SU-DHL-6 (cell line): ENCODE results near the gene MAPKBP1.

Experiments
- H2AFZ ChIP-seq: fragments of 200-600 bp; sonication (generic); 2 replicates; pipeline ENCODE4 v1.6.1; 2014; ENCODE audit warnings: low read depth, mild to moderate bottlenecking, moderate library complexity, mixed read lengths, antibody characterized with exemption, low read length; ENCODE audit not compliant: severe bottlenecking
- H3F3A ChIP-seq: fragments of 200-600 bp; shearing (Covaris generic); 2 replicates; pipeline ENCODE4 v1.6.0; 2016; ENCODE audit warnings: antibody characterized with exemption, mild to moderate bottlenecking; ENCODE audit not compliant: insufficient read depth
- H3K27ac ChIP-seq: fragments of 200-600 bp; sonication (generic); 2 replicates; pipeline ENCODE4 v1.5.1; 2016; ENCODE audit warnings: low read depth, mild to moderate bottlenecking, low read length, moderate library complexity, mixed read lengths
- H3K27me3 ChIP-seq: fragments of 200-600 bp; sonication (generic), shearing (Covaris generic); 2 replicates; pipeline ENCODE4 v1.6.0; 2014; ENCODE audit warnings: mild to moderate bottlenecking, low read length
- H3K36me3 ChIP-seq: fragments of 200-600 bp; sonication (generic); 2 replicates; pipeline ENCODE4 v1.6.1; 2014; ENCODE audit warnings: mild to moderate bottlenecking, low read length, mixed read lengths
- H3K4me2 ChIP-seq: fragments of 300-600, 200-600 bp; shearing (Covaris generic), sonication (generic); 2 replicates; pipeline ENCODE4 v1.6.0; 2014; ENCODE audit warnings: low read length, low read depth, mild to moderate bottlenecking; ENCODE audit not compliant: poor library complexity, severe bottlenecking
- H3K4me3 ChIP-seq: fragments of 200-600 bp; sonication (generic); 2 replicates; pipeline ENCODE4 v1.5.1; 2014; ENCODE audit warnings: antibody characterized with exemption, low read length, mild to moderate bottlenecking, mixed read lengths; ENCODE audit not compliant: insufficient read depth, poor library complexity, severe bottlenecking
- H3K79me2 ChIP-seq: fragments of 200-600 bp; sonication (generic); 2 replicates; pipeline ENCODE4 v1.6.1; 2014; ENCODE audit warnings: mild to moderate bottlenecking, low read length, moderate library complexity; ENCODE audit not compliant: insufficient read depth
- H3K9ac ChIP-seq: fragments of 200-600 bp; sonication (generic); 2 replicates; pipeline ENCODE4 v1.7.0; 2014; ENCODE audit warnings: mild to moderate bottlenecking, low read length
- H3K9me2 ChIP-seq: fragments of 200-600 bp; sonication (generic); replicated peaks from 2 replicates; pipeline ENCODE4 v1.6.1; 2014; ENCODE audit warnings: low read length; ENCODE audit not compliant: insufficient read depth
- H3K9me3 ChIP-seq: fragments of 200-600 bp; sonication (generic); 2 replicates; pipeline ENCODE4 v1.6.1; 2014; ENCODE audit warnings: low read length, mixed read lengths; ENCODE audit not compliant: insufficient read depth
- H4K20me1 ChIP-seq: fragments of 200-600 bp; sonication (generic); 2 replicates; pipeline ENCODE4 v1.6.1; 2014; ENCODE audit warnings: low read depth, mild to moderate bottlenecking, antibody characterized with exemption, low read length, moderate library complexity, mixed read lengths
- EZH2phosphoT487 ChIP-seq: fragments of 200-600 bp; sonication (generic), shearing (Covaris generic); conservative IDR thresholded peaks from 2 replicates; pipeline ENCODE4 v1.6.1; 2018; ENCODE audit warnings: mild to moderate bottlenecking, antibody characterized with exemption, low read length, moderate library complexity, mixed read lengths
- TF ChIP-seq, protein P1 (sequence below): fragments of 200-600 bp; sonication (generic); IDR thresholded peaks from one replicate; pipeline ENCODE4 v1.5.1; 2017; ENCODE audit warnings: antibody characterized with exemption, mild to moderate bottlenecking, low read length, moderate library complexity; ENCODE audit not compliant: insufficient read depth, poor library complexity, severe bottlenecking

Gene MAPKBP1

DNA sequence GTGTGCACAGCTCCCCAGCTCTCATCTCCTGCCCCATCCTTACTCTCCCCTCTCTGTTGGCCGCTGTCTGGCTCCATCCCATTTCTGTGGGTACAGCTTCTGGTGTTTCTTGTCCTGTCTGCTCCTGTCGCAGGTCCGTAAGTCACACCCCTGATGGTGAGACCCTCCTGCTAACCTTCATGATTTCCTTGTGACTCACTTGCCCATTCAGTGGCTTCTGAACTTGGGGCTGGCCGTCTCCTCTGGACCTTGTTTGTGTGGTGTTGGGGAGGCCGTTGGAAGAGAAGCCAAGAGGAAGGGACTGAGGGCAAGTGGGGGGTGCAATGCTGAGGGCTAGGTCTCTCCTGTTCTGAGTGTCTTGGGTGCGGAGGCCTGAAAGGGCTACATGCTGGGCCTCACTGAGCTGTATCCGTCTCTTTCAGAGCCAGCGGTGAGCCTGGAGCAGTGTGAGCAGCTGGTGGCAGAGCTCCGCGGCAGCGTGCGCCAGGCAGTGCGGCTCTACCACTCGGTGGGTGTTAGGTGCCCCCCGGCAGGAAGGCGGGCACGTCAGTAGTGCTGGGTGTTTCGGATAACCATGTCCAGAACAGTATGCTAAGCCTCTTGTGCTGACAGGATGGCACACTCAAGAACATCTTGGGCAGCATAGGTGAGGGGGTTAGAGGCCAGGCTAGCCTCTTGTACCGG, 49.9 kb downstream of the MAPKBP1 start:
- no peak overlapping the region for H2AFZ ChIP-seq
- H3K36me3 ChIP-seq = no peaks in the 10 kb centered on the region
- H4K20me1 ChIP-seq = no peaks in the 10 kb centered on the region
- no peaks in the 10 kb centered on the region for H3K79me2 ChIP-seq
- no peak overlapping the region for H3K4me2 ChIP-seq
- no peak overlapping the region for H3K27ac ChIP-seq
- TF ChIP-seq, protein P1, sequence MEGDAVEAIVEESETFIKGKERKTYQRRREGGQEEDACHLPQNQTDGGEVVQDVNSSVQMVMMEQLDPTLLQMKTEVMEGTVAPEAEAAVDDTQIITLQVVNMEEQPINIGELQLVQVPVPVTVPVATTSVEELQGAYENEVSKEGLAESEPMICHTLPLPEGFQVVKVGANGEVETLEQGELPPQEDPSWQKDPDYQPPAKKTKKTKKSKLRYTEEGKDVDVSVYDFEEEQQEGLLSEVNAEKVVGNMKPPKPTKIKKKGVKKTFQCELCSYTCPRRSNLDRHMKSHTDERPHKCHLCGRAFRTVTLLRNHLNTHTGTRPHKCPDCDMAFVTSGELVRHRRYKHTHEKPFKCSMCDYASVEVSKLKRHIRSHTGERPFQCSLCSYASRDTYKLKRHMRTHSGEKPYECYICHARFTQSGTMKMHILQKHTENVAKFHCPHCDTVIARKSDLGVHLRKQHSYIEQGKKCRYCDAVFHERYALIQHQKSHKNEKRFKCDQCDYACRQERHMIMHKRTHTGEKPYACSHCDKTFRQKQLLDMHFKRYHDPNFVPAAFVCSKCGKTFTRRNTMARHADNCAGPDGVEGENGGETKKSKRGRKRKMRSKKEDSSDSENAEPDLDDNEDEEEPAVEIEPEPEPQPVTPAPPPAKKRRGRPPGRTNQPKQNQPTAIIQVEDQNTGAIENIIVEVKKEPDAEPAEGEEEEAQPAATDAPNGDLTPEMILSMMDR = no peak
- no peak overlapping the region for H3K4me3 ChIP-seq
- no peaks in the 10 kb centered on the region for H3F3A ChIP-seq
- no peaks in the 10 kb centered on the region for H3K9me2 ChIP-seq
- no peak overlapping the region for H3K9ac ChIP-seq
- H3K9me3 ChIP-seq = no peaks in the 10 kb centered on the region
- H3K27me3 ChIP-seq = no peaks in the 10 kb centered on the region

DNA sequence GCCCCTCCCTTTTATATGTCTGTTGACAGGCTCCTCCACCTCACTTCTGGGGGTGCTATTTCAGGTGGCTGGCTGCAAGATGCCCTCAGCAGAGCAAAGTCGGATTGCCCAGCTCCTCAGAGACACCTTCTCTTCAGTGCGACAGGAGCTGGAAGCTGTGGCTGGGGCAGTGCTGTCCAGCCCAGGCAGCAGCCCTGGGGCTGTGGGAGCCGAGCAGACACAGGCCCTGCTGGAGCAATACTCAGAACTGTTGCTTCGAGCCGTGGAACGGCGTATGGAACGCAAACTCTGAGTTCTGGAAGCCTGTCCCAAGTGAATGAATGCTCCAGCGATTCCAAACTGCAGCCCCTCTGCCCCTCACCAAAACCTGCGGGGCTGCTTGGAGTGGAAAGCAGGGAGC, 50.9 kb downstream of the MAPKBP1 start:
- H3F3A ChIP-seq = no peaks in the 10 kb centered on the region
- no peaks in the 10 kb centered on the region for H3K36me3 ChIP-seq
- no peaks in the 10 kb centered on the region for H4K20me1 ChIP-seq
- H3K9me2 ChIP-seq = no peaks in the 10 kb centered on the region
- H3K27ac ChIP-seq = no peak overlapping the region
- no peaks in the 10 kb centered on the region for H3K9me3 ChIP-seq
- no peak overlapping the region for H3K9ac ChIP-seq
- no peaks in the 10 kb centered on the region for H3K79me2 ChIP-seq
- TF ChIP-seq, protein P1 = no peak
- no peak for TF ChIP-seq EZH2phosphoT487
- H2AFZ ChIP-seq = no peak overlapping the region
- H3K27me3 ChIP-seq = no peaks in the 10 kb centered on the region
- no peak overlapping the region for H3K4me2 ChIP-seq
- H3K4me3 ChIP-seq = no peak overlapping the region

DNA sequence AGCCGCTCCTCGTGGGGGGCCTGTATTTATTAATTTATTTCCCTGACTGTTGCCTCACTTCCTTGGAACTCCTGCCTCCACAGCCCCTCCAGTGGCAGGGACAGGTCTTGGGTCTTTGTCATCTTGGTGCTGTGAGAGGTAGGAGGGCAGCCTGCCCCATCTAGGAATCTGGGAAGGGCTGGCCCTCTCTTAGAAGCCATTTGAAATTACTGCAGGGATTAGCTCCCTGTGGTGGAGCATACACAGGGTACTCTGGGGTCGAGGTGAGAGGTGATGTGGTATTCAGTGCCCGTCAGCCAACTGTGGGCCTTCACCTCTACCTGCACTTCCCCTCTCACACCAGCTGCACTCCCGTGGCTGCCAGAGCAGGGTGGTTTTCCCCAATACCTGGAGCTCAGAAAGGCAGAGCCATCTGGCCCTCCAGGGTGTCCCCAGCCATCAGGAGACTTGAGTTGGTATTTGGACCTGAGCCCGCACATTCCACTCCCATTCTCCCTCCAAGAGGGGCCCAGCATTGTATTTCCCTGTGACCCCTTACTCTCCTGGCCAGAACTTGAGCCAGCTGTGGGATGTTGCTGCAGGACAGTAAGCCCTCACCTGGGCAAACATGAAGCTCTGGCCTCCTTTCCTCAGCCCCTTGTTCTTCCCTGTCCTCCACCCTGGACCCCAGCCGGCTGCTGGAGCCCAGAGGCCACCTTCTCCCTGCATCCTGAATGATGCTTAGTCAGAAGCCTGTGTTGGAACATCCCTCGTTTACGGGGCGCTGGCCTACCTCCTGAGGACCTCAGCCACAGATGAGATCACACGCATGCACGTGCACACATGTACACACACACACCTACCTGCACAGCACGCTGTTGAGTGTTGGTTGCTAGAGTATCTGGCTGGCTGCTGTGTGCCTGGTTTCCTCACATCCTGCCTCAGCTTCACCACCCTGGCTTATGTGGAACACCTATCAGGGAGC, 51.6 kb downstream of the MAPKBP1 start:
- H3K9me2 ChIP-seq = no peaks in the 10 kb centered on the region
- no peak overlapping the region for H3K9ac ChIP-seq
- no peaks in the 10 kb centered on the region for H3F3A ChIP-seq
- no peaks in the 10 kb centered on the region for H3K79me2 ChIP-seq
- no peak overlapping the region for H3K4me3 ChIP-seq
- H3K27ac ChIP-seq = no peak overlapping the region
- TF ChIP-seq EZH2phosphoT487 = no peak
- TF ChIP-seq, protein P1 = no peak
- no peaks in the 10 kb centered on the region for H3K27me3 ChIP-seq
- H4K20me1 ChIP-seq = no peaks in the 10 kb centered on the region
- H2AFZ ChIP-seq = no peak overlapping the region
- no peak overlapping the region for H3K4me2 ChIP-seq
- H3K9me3 ChIP-seq = no peaks in the 10 kb centered on the region
- H3K36me3 ChIP-seq = no peaks in the 10 kb centered on the region
